Measurements from ENCODE around the gene KCNK4.

- TF ChIP-seq POLR2A (IDR thresholded peaks at IDR 0.05) (no peak), CTCF (IDR thresholded peaks at IDR 0.05) (no peak)
Observed at GRCh38 chr11:64327375-64327774, 36.3 kb downstream of the KCNK4 start.

Data from adrenal gland (tissue), 5 donors.